Neuronal stem cell (in vitro differentiated cells): ENCODE results near the gene ZDHHC9.

Source experiments
- DNase-seq: peaks from one replicate; pipeline ENCODE4 v3.0.0-alpha.2; 2013; ENCODE audit warnings: low spot score
- H2AFZ ChIP-seq: one replicate; pipeline ENCODE4 v1.6.1; 2013; ENCODE audit warnings: mild to moderate bottlenecking, low read length, inconsistent platforms
- H2AK5ac ChIP-seq: 2 replicates; pipeline ENCODE4 v1.6.1; 2013; ENCODE audit warnings: low read depth, mild to moderate bottlenecking, inconsistent platforms, low read length, moderate library complexity, mixed read lengths
- H2BK120ac ChIP-seq: 2 replicates; pipeline ENCODE4 v1.6.1; 2013; ENCODE audit warnings: low read depth, mild to moderate bottlenecking, inconsistent platforms, low read length, moderate library complexity, mixed read lengths
- H2BK12ac ChIP-seq: one replicate; pipeline ENCODE4 v1.6.1; 2013; ENCODE audit warnings: low read length, inconsistent platforms
- H2BK15ac ChIP-seq: 2 replicates; pipeline ENCODE4 v1.6.1; 2013; ENCODE audit warnings: mild to moderate bottlenecking, low read length, inconsistent platforms, mixed read lengths
- H2BK5ac ChIP-seq: one replicate; pipeline ENCODE4 v1.6.1; 2013; ENCODE audit warnings: inconsistent platforms, mild to moderate bottlenecking, low read length, moderate library complexity
- H3K14ac ChIP-seq: one replicate; pipeline ENCODE4 v1.6.1; 2013; ENCODE audit warnings: low read length, inconsistent platforms
- H3K18ac ChIP-seq: 2 replicates; pipeline ENCODE4 v1.6.1; 2013; ENCODE audit warnings: low read length, inconsistent platforms
- H3K23ac ChIP-seq: 2 replicates; pipeline ENCODE4 v1.6.1; 2013; ENCODE audit warnings: low read depth, mild to moderate bottlenecking, mixed read lengths, low read length, inconsistent platforms; ENCODE audit not compliant: poor library complexity
- H3K27ac ChIP-seq: replicated peaks from 3 replicates; pipeline ENCODE4 v1.5.1; 2013; ENCODE audit warnings: low read length, inconsistent platforms
- H3K27me3 ChIP-seq, 3 experiments: 2 replicates each; pipeline ENCODE4 v1.6.1; 2013; ENCODE audit warnings: low read length in 3 of 3, mild to moderate bottlenecking in 2 of 3, inconsistent platforms in 1 of 3, low read depth in 1 of 3, mixed read lengths in 1 of 3, moderate library complexity in 1 of 3; ENCODE audit not compliant: control insufficient read depth in 3 of 3, insufficient read depth in 3 of 3
- H3K36me3 ChIP-seq, 2 donors: replicated peaks in 1 of 2; 2 replicates each; pipeline ENCODE4 v1.6.1; 2013; ENCODE audit warnings: low read length in 2 of 2; ENCODE audit not compliant: control insufficient read depth in 2 of 2, insufficient read depth in 2 of 2
- H3K4ac ChIP-seq: 2 replicates; pipeline ENCODE4 v1.6.1; 2013; ENCODE audit warnings: inconsistent platforms, mild to moderate bottlenecking, low read length, moderate library complexity
- H3K4me1 ChIP-seq, 2 donors: 1 replicate in 1 of 2; 2 replicates in 1 of 2; pipeline ENCODE4 v1.6.1; 2013; ENCODE audit warnings: low read length in 2 of 2, low read depth in 1 of 2; ENCODE audit not compliant: control insufficient read depth in 2 of 2, insufficient read depth in 1 of 2
- H3K4me2 ChIP-seq: one replicate; pipeline ENCODE4 v1.6.1; 2013; ENCODE audit warnings: mild to moderate bottlenecking, low read length, inconsistent platforms; ENCODE audit not compliant: insufficient read depth, poor library complexity, severe bottlenecking
- H3K4me3 ChIP-seq, 2 donors: 2 replicates each; pipeline ENCODE4 v1.5.1; 2013; ENCODE audit warnings: low read length in 2 of 2, mild to moderate bottlenecking in 2 of 2, inconsistent platforms in 1 of 2, moderate library complexity in 1 of 2
- H3K79me1 ChIP-seq: one replicate; pipeline ENCODE4 v1.6.1; 2013; ENCODE audit warnings: low read depth, mild to moderate bottlenecking, inconsistent platforms, low read length, moderate library complexity
- H3K9ac ChIP-seq: one replicate; pipeline ENCODE4 v1.6.1; 2013; ENCODE audit warnings: mild to moderate bottlenecking, low read depth, low read length, inconsistent platforms; ENCODE audit not compliant: poor library complexity
- H3K9me3 ChIP-seq, 2 donors: replicated peaks in 1 of 2; 2 replicates each; pipeline versions ENCODE3 to v1.6.1; 2013; ENCODE audit warnings: low read length in 2 of 2, mild to moderate bottlenecking in 2 of 2, inconsistent platforms in 1 of 2, low read depth in 1 of 2, mixed read lengths in 1 of 2, moderate library complexity in 1 of 2; ENCODE audit not compliant: control insufficient read depth in 2 of 2, insufficient read depth in 1 of 2
- H4K8ac ChIP-seq: one replicate; pipeline ENCODE4 v1.6.1; 2013; ENCODE audit warnings: low read depth, mild to moderate bottlenecking, inconsistent platforms, low read length, moderate library complexity
- H4K91ac ChIP-seq: one replicate; pipeline ENCODE4 v1.6.1; 2013; ENCODE audit warnings: low read length, low read depth, mild to moderate bottlenecking, inconsistent platforms; ENCODE audit not compliant: poor library complexity
- WGBS, 2 donors: extraction: QIAGEN DNeasy Blood & Tissue Kit; methylation state at CpG; one replicate each; pipeline ENCODE4 v1.1.7; 2013; ENCODE audit warnings: missing lambda C conversion rate in 2 of 2, mixed read lengths in 1 of 2; ENCODE audit not compliant: insufficient read length in 2 of 2, insufficient replicate concordance in 1 of 2; ENCODE audit errors: extremely low coverage in 2 of 2; 5-methylcytosine and 5-hydroxymethylcytosine counted together

The ZDHHC9 gene

GRCh38 chrX:129840344-129840743, 3.3 kb downstream of the ZDHHC9 start:
- H4K8ac ChIP-seq = no peak overlapping the region
- no peak overlapping the region for H3K4me3 ChIP-seq
- peaks cover 2% of the 10 kb centered on the region for H3K79me1 ChIP-seq
- H2BK5ac ChIP-seq = no peak overlapping the region
- H3K27ac ChIP-seq = no peak overlapping the region
- H3K23ac ChIP-seq = no peak overlapping the region
- no peak overlapping the region for H3K4me2 ChIP-seq
- H4K91ac ChIP-seq = no peak overlapping the region
- no peak overlapping the region for H2BK12ac ChIP-seq
- no CpG with 5 or more reads among the region's 5 CpGs for WGBS, 2 donors
- no peak for DNase-seq
- peaks cover 0 to 10% of the 10 kb centered on the region in 2 donors for H3K4me1 ChIP-seq
- H3K9me3 ChIP-seq = no peaks in the 10 kb centered on the region
- H3K18ac ChIP-seq = no peak overlapping the region
- H2AK5ac ChIP-seq = no peak overlapping the region
- H3K9ac ChIP-seq = no peak overlapping the region
- H3K27me3 ChIP-seq = peaks cover 0 to 4% (median 0%) of the 10 kb centered on the region in 3 experiments
- H2BK120ac ChIP-seq = no peak overlapping the region
- no peak overlapping the region for H2AFZ ChIP-seq
- H3K14ac ChIP-seq = no peak overlapping the region
- H3K36me3 ChIP-seq = peaks cover 2 to 25% of the 10 kb centered on the region in 2 donors
- H3K4ac ChIP-seq = no peak overlapping the region
- no peak overlapping the region for H2BK15ac ChIP-seq

- no peak overlapping the region for H3K14ac ChIP-seq
- no peak overlapping the region for H3K23ac ChIP-seq
- no peak for DNase-seq
- H3K9ac ChIP-seq = no peak overlapping the region
- H3K9me3 ChIP-seq = no peaks in the 10 kb centered on the region
- H3K4me1 ChIP-seq = peaks cover 0 to 8% of the 10 kb centered on the region in 2 donors
- no peak overlapping the region for H2AK5ac ChIP-seq
- H3K27me3 ChIP-seq = no peaks in the 10 kb centered on the region
- H3K36me3 ChIP-seq = peaks cover 2 to 25% of the 10 kb centered on the region in 2 donors
- H4K8ac ChIP-seq = no peak overlapping the region
- peaks cover 2% of the 10 kb centered on the region for H3K79me1 ChIP-seq
- H2BK5ac ChIP-seq = no peak overlapping the region
- H2AFZ ChIP-seq = no peak overlapping the region
- no peak overlapping the region for H3K4ac ChIP-seq
- no peak overlapping the region for H2BK15ac ChIP-seq
- H3K4me2 ChIP-seq = no peak overlapping the region
- H3K27ac ChIP-seq = no peak overlapping the region
- no peak overlapping the region for H2BK120ac ChIP-seq
- H2BK12ac ChIP-seq = no peak overlapping the region
- WGBS, 2 donors = no CpG with 5 or more reads among the region's 3 CpGs
- H3K18ac ChIP-seq = no peak overlapping the region
- no peak overlapping the region for H4K91ac ChIP-seq
- no peak overlapping the region for H3K4me3 ChIP-seq
Observed at GRCh38 chrX:129836827-129837226, 6.9 kb downstream of the ZDHHC9 start.

GRCh38 chrX:129833153-129833990, 10.3 kb downstream of the ZDHHC9 start:
- no peak overlapping the region for H2BK5ac ChIP-seq
- no peak overlapping the region for H3K27ac ChIP-seq
- no peaks in the 10 kb centered on the region for H3K79me1 ChIP-seq
- H3K4me1 ChIP-seq = no peaks in the 10 kb centered on the region
- no peak overlapping the region for H2BK120ac ChIP-seq
- H2AFZ ChIP-seq = no peak overlapping the region
- no peak for DNase-seq
- no peak overlapping the region for H2AK5ac ChIP-seq
- H4K91ac ChIP-seq = no peak overlapping the region
- WGBS, 2 donors = no CpG with 5 or more reads among the region's 5 CpGs
- H4K8ac ChIP-seq = no peak overlapping the region
- H3K4ac ChIP-seq = no peak overlapping the region
- H3K14ac ChIP-seq = no peak overlapping the region
- no peaks in the 10 kb centered on the region for H3K27me3 ChIP-seq
- no peaks in the 10 kb centered on the region for H3K9me3 ChIP-seq
- no peak overlapping the region for H3K4me3 ChIP-seq
- H2BK12ac ChIP-seq = no peak overlapping the region
- no peak overlapping the region for H3K23ac ChIP-seq
- H3K4me2 ChIP-seq = no peak overlapping the region
- H3K36me3 ChIP-seq = peaks cover 0 to 24% of the 10 kb centered on the region in 2 donors
- no peak overlapping the region for H2BK15ac ChIP-seq
- no peak overlapping the region for H3K18ac ChIP-seq
- no peak overlapping the region for H3K9ac ChIP-seq

GRCh38 chrX:129831091-129831885, 12.4 kb downstream of the ZDHHC9 start:
- Histone ChIP-seq H2AFZ (no peak overlapping the region), H3K79me1 (no peaks in the 10 kb centered on the region), H4K91ac (no peak overlapping the region), H3K4ac (no peak overlapping the region), H3K9me3 (no peaks in the 10 kb centered on the region), H3K14ac (no peak overlapping the region), H3K4me2 (no peak overlapping the region), H3K18ac (no peak overlapping the region), H2AK5ac (no peak overlapping the region), H3K27ac (no peak overlapping the region), H3K23ac (no peak overlapping the region), H3K36me3 (peaks cover 0 to 14% of the 10 kb centered on the region in 2 donors), H2BK15ac (no peak overlapping the region), H2BK12ac (no peak overlapping the region), H3K4me1 (no peaks in the 10 kb centered on the region), H2BK5ac (no peak overlapping the region), H3K9ac (no peak overlapping the region), H3K4me3 (no peak overlapping the region), H4K8ac (no peak overlapping the region), H2BK120ac (no peak overlapping the region), H3K27me3 (no peaks in the 10 kb centered on the region)
- DNase-seq = no peak
- WGBS, 2 donors = no CpG with 5 or more reads among the region's 8 CpGs
